Neural progenitor cell (in vitro differentiated cells): ENCODE results near the gene NUFIP1. TPM values are rescaled to one million over a fixed set of nuclear protein-coding genes. Genes with fewer than 3 reads are reported as not detected.

Experiments
- DNase-seq: peaks from one replicate; pipeline ENCODE4 v3.0.0-alpha.2; 2016; ENCODE audit warnings: low spot score
- H2AFZ ChIP-seq: fragments of 200-600 bp; sonication (generic); replicated peaks from 2 replicates; pipeline ENCODE4 v1.6.1; 2016; ENCODE audit warnings: antibody characterized with exemption
- H3F3A ChIP-seq: fragments of 200-600 bp; sonication (generic); 2 replicates; pipeline ENCODE4 v1.6.1; 2016; ENCODE audit warnings: antibody characterized with exemption, low read depth
- H3K27ac ChIP-seq: fragments of 200-600 bp; sonication (generic); 2 replicates; pipeline ENCODE4 v1.5.1; 2016; ENCODE audit warnings: mild to moderate bottlenecking
- H3K27me3 ChIP-seq: fragments of 200-600 bp; sonication (generic); 2 replicates; pipeline ENCODE4 v1.6.1; 2016; ENCODE audit warnings: mild to moderate bottlenecking, moderate library complexity
- H3K36me3 ChIP-seq: fragments of 200-600 bp; sonication (generic); 2 replicates; pipeline ENCODE4 v1.5.1; 2016
- H3K4me1 ChIP-seq: fragments of 200-600 bp; sonication (generic); 2 replicates; pipeline ENCODE4 v1.6.1; 2016; ENCODE audit warnings: mixed run types
- H3K4me2 ChIP-seq: fragments of 200-600 bp; sonication (generic); 2 replicates; pipeline ENCODE4 v1.6.1; 2016
- H3K4me3 ChIP-seq: fragments of 200-600 bp; sonication (generic); 2 replicates; pipeline ENCODE4 v1.5.1; 2016
- H3K79me2 ChIP-seq: fragments of 200-600 bp; sonication (generic); 2 replicates; pipeline ENCODE4 v1.6.1; 2016; ENCODE audit warnings: low read depth
- H3K9ac ChIP-seq: fragments of 200-600 bp; sonication (generic); 2 replicates; pipeline ENCODE4 v1.6.1; 2016
- H3K9me3 ChIP-seq: fragments of 200-600 bp; sonication (generic); 2 replicates; pipeline ENCODE4 v1.5.1; 2016; ENCODE audit warnings: low read depth
- H4K20me1 ChIP-seq: fragments of 200-600 bp; sonication (generic); 2 replicates; pipeline ENCODE4 v1.6.1; 2016; ENCODE audit warnings: low read depth
- H3K27ac Mint-ChIP-seq: 3 replicates; pipeline ENCODE4 v1.8.0; 2021; ENCODE audit warnings: mixed read lengths
- H3K27me3 Mint-ChIP-seq: 2 replicates; pipeline ENCODE4 v1.8.0; 2022; ENCODE audit warnings: low read depth, mild to moderate bottlenecking, inconsistent platforms, moderate library complexity, mixed read lengths; ENCODE audit not compliant: insufficient read depth
- H3K36me3 Mint-ChIP-seq: 3 replicates; pipeline ENCODE4 v1.8.0; 2021; ENCODE audit warnings: mixed read lengths
- H3K4me1 Mint-ChIP-seq: 3 replicates; pipeline ENCODE4 v1.8.0; 2021; ENCODE audit warnings: mixed read lengths
- H3K4me3 Mint-ChIP-seq: 3 replicates; pipeline ENCODE4 v1.8.0; 2021; ENCODE audit warnings: mild to moderate bottlenecking, moderate library complexity, mixed read lengths
- H3K9me3 Mint-ChIP-seq: 3 replicates; pipeline ENCODE4 v1.8.0; 2020; ENCODE audit warnings: mixed read lengths
- EZH2 ChIP-seq: fragments of 200-600 bp; sonication (generic); IDR thresholded peaks from 2 replicates; pipeline ENCODE4 v1.6.1; 2017; ENCODE audit warnings: antibody characterized with exemption, mild to moderate bottlenecking, moderate library complexity
- EZH2phosphoT487 ChIP-seq: fragments of 200-600 bp; sonication (generic); IDR thresholded peaks from 2 replicates; pipeline ENCODE4 v1.6.1; 2017; ENCODE audit warnings: antibody characterized with exemption
- total RNA-seq: library from RNA; depleted of rRNA; stranded (reverse); fragments of >200 nt; gene quantifications from 2 replicates; pipeline ENCODE4 v1.2.3, GENCODE V29; 2015; ENCODE audit warnings: low replicate concordance
- TF ChIP-seq, protein P1 (sequence below): fragments of 200-600 bp; sonication (generic); IDR thresholded peaks from 2 replicates; pipeline ENCODE4 v1.5.1; 2017; ENCODE audit warnings: antibody characterized with exemption, mild to moderate bottlenecking

The NUFIP1 gene
- total RNA-seq, 1 donor from 2014 or later, result 12.9 TPM

DNA sequence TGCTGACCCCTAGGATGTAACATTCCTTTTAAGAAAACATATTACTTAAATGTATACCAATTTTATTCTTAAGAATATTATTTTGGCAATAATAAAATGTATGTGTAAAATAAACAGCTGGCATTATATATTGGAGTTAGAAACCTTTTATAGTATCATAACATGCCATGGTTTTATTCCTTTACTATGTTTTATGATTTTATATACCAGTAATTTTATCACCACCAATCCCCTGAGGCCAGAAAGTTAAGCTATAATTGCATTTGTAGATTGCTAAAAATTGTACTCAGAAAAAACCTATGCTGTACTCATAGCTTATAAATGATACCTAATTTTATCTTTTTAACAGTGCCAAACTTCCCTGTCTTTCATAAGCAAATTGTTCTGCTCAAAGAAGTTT lies 18.0 kb upstream of the NUFIP1 start:
- Histone ChIP-seq H3K9ac (no peak overlapping the region), H3K4me1 (no peaks in the 10 kb centered on the region), H3F3A (no peaks in the 10 kb centered on the region), H4K20me1 (no peaks in the 10 kb centered on the region), H3K79me2 (no peaks in the 10 kb centered on the region), H3K36me3 (peaks cover 25% of the 10 kb centered on the region), H3K9me3 (no peaks in the 10 kb centered on the region), H3K4me3 (no peak overlapping the region), H3K4me2 (no peak overlapping the region), H3K27me3 (no peaks in the 10 kb centered on the region), H3K27ac (no peak overlapping the region), H2AFZ (no peak overlapping the region)
- Mint-ChIP-seq H3K27ac (no peak overlapping the region), H3K9me3 (no peaks in the 10 kb centered on the region), H3K4me3 (no peak overlapping the region), H3K4me1 (no peaks in the 10 kb centered on the region), H3K36me3 (peaks cover 18% of the 10 kb centered on the region), H3K27me3 (no peaks in the 10 kb centered on the region)
- no peak for DNase-seq
- TF ChIP-seq EZH2, result no peak
- TF ChIP-seq, protein P1, sequence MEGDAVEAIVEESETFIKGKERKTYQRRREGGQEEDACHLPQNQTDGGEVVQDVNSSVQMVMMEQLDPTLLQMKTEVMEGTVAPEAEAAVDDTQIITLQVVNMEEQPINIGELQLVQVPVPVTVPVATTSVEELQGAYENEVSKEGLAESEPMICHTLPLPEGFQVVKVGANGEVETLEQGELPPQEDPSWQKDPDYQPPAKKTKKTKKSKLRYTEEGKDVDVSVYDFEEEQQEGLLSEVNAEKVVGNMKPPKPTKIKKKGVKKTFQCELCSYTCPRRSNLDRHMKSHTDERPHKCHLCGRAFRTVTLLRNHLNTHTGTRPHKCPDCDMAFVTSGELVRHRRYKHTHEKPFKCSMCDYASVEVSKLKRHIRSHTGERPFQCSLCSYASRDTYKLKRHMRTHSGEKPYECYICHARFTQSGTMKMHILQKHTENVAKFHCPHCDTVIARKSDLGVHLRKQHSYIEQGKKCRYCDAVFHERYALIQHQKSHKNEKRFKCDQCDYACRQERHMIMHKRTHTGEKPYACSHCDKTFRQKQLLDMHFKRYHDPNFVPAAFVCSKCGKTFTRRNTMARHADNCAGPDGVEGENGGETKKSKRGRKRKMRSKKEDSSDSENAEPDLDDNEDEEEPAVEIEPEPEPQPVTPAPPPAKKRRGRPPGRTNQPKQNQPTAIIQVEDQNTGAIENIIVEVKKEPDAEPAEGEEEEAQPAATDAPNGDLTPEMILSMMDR, result no peak
- no peak for TF ChIP-seq EZH2phosphoT487

DNA sequence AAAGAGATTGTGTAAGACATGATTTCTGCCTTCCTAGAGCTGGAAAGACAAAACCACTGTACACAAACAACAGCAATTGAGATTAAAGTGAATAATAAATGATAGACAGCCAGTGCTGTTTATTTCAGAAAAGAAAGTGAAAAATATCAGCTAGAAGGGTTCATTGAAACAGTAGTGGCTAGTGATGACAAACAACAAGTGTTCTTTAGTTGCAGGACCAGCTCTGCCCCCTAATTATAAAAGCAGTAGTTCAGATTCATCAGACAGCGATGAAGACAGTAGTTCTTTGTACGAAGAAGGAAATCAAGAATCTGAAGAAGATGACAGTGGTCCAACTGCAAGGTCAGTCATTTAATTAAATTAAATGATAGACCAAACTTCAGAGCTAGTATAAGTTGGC lies 14.8 kb upstream of the NUFIP1 start:
- peaks cover 25% of the 10 kb centered on the region for H3K36me3 ChIP-seq
- Mint-ChIP-seq H3K4me3 (no peak overlapping the region), H3K4me1 (no peaks in the 10 kb centered on the region), H3K27me3 (no peaks in the 10 kb centered on the region), H3K9me3 (no peaks in the 10 kb centered on the region), H3K36me3 (peaks cover 12% of the 10 kb centered on the region), H3K27ac (no peak overlapping the region)
- H3K27me3 ChIP-seq, result no peaks in the 10 kb centered on the region
- DNase-seq, result no peak
- no peaks in the 10 kb centered on the region for H3K4me1 ChIP-seq
- H3K27ac ChIP-seq, result no peak overlapping the region
- TF ChIP-seq, protein P1, result no peak
- no peak for TF ChIP-seq EZH2
- TF ChIP-seq EZH2phosphoT487, result no peak
- H3F3A ChIP-seq, result no peaks in the 10 kb centered on the region
- no peak overlapping the region for H2AFZ ChIP-seq
- no peak overlapping the region for H3K4me3 ChIP-seq
- H3K9ac ChIP-seq, result no peak overlapping the region
- H3K79me2 ChIP-seq, result no peaks in the 10 kb centered on the region
- H4K20me1 ChIP-seq, result no peaks in the 10 kb centered on the region
- H3K9me3 ChIP-seq, result no peaks in the 10 kb centered on the region
- no peak overlapping the region for H3K4me2 ChIP-seq

DNA sequence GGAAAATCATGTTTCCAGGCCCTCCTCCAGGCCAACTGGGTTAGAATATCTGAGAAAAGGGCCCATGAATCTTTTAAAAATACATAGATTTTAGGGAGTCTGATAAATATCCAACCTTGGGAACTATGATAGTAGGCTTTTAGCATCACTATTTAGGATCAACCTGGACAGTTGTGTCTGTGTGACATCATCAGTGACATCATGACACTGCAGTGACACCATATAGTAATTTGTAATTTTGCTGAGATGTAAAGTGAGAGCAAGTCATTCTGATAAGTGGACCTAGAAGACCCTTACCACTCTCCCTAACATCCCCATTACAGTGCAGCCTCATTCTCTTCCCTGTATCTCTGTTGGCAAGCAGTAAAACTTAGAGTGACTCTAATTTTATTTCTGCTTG lies 14.1 kb upstream of the NUFIP1 start:
- no peak for DNase-seq
- Histone ChIP-seq H3F3A (no peaks in the 10 kb centered on the region), H2AFZ (no peak overlapping the region), H3K79me2 (no peaks in the 10 kb centered on the region), H3K4me2 (no peak overlapping the region), H3K4me3 (no peak overlapping the region), H3K9ac (no peak overlapping the region), H3K4me1 (no peaks in the 10 kb centered on the region), H3K27me3 (no peaks in the 10 kb centered on the region), H3K27ac (no peak overlapping the region), H3K9me3 (no peaks in the 10 kb centered on the region), H4K20me1 (no peaks in the 10 kb centered on the region), H3K36me3 (peaks cover 25% of the 10 kb centered on the region)
- H3K4me1 Mint-ChIP-seq, result no peaks in the 10 kb centered on the region
- H3K4me3 Mint-ChIP-seq, result no peak overlapping the region
- no peak overlapping the region for H3K27ac Mint-ChIP-seq
- no peak for TF ChIP-seq EZH2
- TF ChIP-seq, protein P1, result no peak
- TF ChIP-seq EZH2phosphoT487, result no peak
- no peaks in the 10 kb centered on the region for H3K9me3 Mint-ChIP-seq
- H3K27me3 Mint-ChIP-seq, result no peaks in the 10 kb centered on the region
- peaks cover 12% of the 10 kb centered on the region for H3K36me3 Mint-ChIP-seq
